Tibial nerve (tissue), 4 donors: Measurements from ENCODE around the gene TMEM150C.

ENCODE experiments used
- CTCF ChIP-seq, 5 experiments: fragments of 200-600 bp in 3 of 5; fragments of 450-650 bp in 2 of 5; sonication (generic) in 3 of 5; IDR thresholded peaks; one replicate each; pipeline ENCODE4 v1.5.1; 2016 to 2019; ENCODE audit warnings: antibody characterized with exemption in 5 of 5, mild to moderate bottlenecking in 3 of 5, moderate library complexity in 2 of 5
- EP300 ChIP-seq, 2 donors: sonication (generic); formaldehyde crosslinking; IDR thresholded peaks; one replicate each; pipeline ENCODE4 v1.6.1; 2017; ENCODE audit warnings: antibody characterized with exemption in 2 of 2, mild to moderate bottlenecking in 1 of 2
- POLR2A ChIP-seq, 2 donors: fragments of 450-650 bp; IDR thresholded peaks; one replicate each; pipeline ENCODE4 v1.6.1; 2017; ENCODE audit warnings: antibody characterized with exemption in 2 of 2, mild to moderate bottlenecking in 2 of 2, moderate library complexity in 2 of 2

DNA sequence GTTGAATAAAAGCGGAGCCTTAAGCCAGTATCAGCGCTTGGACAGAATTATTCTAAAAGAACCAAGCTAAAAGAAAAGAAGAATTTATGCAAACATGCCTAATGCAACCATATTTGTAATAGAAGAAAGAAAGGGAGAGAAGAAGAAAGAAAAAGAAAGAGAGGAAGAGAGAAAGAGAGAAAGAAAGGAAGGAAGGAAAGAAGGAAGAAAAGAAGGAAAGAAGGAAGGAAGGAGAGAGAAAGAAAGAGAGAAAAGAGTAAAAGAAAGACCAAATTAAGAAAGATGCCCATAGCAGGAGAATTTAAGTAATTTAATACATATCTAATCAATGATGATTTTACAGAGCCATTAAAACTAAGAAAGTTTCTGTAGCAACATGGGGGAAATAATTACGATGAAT lies 30.9 kb upstream of the TMEM150C start:
- TF ChIP-seq CTCF (IDR thresholded peaks at IDR 0.05) (no peak), EP300 (IDR thresholded peaks at IDR 0.05) (no peak), POLR2A (IDR thresholded peaks at IDR 0.05) (no peak)
